GM10266 (cell line): Measurements from ENCODE around the gene PXMP4.

ENCODE experiments used
- DNase-seq: peaks from one replicate; pipeline ENCODE4 v3.0.0; 2012; ENCODE audit errors: extremely low spot score
- CTCF ChIP-seq: IDR thresholded peaks from 2 replicates; pipeline ENCODE4 v1.5.1; 2012; ENCODE audit warnings: mild to moderate bottlenecking, low read depth; ENCODE audit not compliant: control insufficient read depth, insufficient read depth; ENCODE audit errors: missing control alignments

Gene PXMP4

GRCh38 chr20:33674294-33675135, 45.6 kb downstream of the PXMP4 start, which contains the start of gene NECAB3:
Gene NECAB3, minus strand, starts transcription at chr20:33674428. Its CDS starts 76 bp downstream, at chr20:33674352.
- TF ChIP-seq CTCF, result no peak
- DNase-seq, result peak; percentile 92

GRCh38 chr20:33673410-33674293, 46.5 kb downstream of the PXMP4 start:
- DNase-seq, result peak; percentile 78
- TF ChIP-seq CTCF, result no peak

- no peak for DNase-seq
- TF ChIP-seq CTCF, result no peak
Observed at GRCh38 chr20:33673114-33673409, 47.0 kb downstream of the PXMP4 start.

- TF ChIP-seq CTCF, result no peak
- no peak for DNase-seq
Observed at GRCh38 chr20:33672426-33673113, 47.5 kb downstream of the PXMP4 start.

GRCh38 chr20:33671573-33672288, 48.4 kb downstream of the PXMP4 start:
- no peak for TF ChIP-seq CTCF
- no peak for DNase-seq

GRCh38 chr20:33670715-33671499, 49.2 kb downstream of the PXMP4 start:
- no peak for DNase-seq
- no peak for TF ChIP-seq CTCF
